Medulla oblongata (tissue), 1 donor: ENCODE measurements around the gene ZFAND6.

Experiments
- DNase-seq: peaks from one replicate; pipeline ENCODE4 v3.0.0-alpha.2; 2015; ENCODE audit errors: extremely low spot score

ZFAND6 gene

DNA sequence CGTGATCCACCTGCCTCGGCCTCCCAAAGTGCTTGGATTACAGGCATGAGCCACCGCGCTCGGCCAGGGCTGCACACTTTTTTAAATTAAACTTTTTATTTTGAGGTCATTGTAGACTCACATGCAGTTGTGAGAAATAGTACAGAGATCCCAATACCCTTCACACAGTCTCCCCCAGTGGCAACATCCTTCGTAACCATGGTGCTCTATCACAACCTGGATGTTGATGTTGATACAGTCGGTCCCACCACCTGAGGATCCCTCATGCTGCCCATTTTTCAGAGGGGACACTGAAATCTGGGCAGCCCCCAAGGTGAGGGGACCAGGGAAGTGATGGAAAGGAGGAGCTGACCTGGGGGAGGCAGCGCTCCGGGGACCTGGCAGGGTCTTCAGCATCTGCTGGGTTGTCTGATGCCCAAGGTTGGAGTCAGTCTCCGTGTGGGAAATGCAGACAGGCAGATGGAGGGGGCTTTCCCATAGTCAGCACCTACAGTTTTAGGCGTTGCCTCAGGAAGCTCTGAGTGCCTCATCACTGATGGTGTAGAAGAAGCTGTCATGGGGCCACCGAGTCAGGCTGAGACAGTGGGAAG is 110.4 kb downstream of the ZFAND6 start:
- no peak for DNase-seq

DNA sequence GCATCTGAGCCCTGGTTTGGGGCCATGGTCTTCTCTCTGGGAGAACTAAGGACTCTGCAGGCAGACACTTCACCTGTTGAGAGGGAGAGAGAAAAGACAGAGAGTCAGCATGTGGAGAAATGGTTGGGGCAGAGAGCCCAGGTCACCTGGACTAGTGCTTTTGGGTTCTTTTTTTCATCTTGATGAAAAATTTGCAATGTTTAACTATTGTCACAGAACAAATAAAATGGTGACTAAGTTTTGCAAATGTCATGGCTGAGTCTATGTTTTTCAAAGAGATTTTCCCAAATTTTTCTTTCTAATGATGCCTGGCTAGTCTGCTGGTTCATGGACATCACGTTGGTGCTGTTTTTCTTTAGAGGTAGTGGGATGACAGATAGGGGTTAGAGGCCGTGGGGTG is 111.1 kb downstream of the ZFAND6 start:
- no peak for DNase-seq

DNA sequence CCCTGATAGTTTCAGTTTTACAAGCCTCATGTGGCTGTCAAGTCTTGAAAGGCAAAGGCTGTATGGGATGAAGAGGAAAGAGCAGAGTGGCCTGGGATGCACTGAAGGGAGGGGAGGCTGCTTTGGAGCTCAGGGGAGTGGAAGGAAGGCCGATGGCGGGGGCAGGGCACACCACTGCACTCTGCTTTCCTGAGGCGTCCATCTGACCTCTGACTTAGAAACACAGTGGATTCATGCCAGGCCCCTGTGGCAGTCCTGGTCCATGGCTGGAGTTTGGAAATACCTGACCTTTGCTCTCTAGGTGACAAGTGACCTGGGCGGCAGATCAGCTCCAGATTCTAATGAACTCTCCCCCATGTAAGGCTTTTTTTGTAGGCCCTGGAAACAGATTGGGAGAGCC is 112.3 kb downstream of the ZFAND6 start:
- DNase-seq, result no peak

DNA sequence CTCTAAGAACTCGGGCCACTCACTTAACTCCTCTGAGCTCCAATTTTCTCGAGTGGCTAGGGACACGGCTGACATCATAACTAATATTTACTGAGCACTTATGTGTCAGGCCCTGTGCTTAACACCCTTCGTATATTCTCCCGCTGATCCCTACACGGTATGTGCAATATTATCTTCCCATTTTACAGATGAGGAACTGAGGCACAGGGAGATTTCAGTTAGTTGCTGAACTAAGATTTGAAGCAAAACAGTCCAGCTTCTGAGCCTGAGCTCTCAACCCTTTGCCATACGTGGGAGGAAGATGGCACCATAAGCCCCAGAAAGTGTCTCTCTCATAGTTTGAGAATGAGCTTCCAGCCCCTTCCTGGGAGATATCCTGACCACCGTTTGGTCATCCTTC is 112.9 kb downstream of the ZFAND6 start:
- no peak for DNase-seq

DNA sequence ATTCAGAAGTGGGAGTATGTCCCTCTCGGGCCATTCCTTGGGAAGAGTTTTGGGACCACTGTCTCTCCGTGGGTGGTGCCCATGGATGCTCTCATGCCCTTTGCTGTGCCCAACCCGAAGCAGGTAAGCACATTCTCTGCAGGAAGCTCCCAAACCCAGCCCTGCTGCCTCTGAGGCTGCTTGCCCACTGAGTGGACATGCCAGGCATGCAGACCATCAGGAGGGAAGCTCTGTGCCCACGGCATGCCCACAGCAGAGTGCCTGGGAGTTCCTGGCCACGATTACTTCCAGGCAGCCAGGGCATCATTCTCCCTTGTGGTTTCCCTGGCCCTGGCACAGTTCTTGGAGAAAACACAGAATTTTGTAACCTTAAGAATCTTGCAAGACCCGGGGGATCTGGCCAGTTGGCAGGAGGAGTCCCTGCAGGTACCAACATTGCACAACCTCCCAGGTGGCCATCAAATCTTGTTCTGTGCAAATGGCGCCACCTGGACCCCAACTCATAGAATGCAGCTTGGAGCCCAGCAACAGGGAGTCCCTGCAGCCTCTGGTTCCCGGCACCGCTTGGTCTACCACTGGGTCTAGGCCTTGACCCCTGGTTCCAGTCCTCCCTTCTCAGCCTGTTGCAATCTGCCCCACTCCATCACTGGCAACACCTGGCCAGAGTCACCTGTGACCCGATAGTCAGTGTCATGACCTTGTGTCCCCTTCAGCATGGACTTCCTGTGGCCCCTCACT is 113.7 kb downstream of the ZFAND6 start:
- DNase-seq, result peak; percentile 68

DNA sequence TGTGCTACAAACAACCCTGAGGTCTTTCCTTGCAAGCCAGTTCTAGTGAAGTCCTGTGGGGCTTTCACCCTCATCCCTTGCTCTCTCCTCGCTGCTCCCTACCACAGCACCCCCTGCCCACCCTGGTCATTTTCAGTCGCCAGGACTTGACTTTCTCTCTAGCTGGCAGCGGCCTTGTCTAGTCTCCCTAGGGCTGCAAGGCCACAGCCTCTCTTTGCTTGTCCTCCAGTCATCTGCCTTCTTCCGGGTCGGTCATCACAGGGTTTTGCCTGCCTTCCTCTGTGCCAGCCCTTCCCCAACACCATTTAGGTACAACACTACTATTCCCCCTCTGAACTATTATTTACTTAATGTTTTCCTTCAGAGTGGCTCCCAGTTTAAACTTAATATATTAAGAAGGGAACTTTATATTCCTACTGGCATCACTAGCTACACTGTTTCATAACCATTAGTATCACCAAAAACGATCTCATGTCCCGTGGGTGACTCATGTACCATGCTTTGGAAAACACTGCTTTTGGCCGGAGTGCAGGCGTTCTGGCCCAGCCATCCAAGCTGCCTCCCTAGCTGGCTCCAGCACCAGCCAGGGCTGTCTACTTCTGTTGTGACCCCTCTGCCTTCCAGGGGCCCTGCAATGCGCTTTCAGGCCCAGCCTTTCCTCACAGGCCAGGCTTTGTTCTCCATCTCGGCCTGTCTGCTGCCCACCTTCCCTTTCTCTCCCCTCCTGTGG is 114.7 kb downstream of the ZFAND6 start:
- DNase-seq, result no peak

DNA sequence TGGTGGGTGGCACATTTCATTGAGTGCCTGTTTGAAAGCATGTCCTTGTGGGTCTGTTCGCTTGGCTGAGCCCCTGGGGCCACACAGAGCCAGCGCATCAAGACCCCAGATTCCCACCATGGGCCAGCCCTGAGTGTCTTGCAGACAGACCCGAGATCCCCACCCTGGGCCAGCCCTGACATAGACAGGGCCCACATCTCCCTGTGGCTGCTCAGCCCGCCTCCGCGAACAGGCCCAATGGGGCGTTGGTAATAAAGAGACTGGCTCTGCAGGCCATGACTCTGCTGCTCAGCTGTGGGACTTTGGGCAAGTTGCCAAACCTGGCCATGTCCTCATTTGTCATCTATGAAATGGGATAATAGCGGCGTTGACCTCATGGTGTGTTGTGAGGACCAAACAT is 116.0 kb downstream of the ZFAND6 start:
- DNase-seq, result no peak

DNA sequence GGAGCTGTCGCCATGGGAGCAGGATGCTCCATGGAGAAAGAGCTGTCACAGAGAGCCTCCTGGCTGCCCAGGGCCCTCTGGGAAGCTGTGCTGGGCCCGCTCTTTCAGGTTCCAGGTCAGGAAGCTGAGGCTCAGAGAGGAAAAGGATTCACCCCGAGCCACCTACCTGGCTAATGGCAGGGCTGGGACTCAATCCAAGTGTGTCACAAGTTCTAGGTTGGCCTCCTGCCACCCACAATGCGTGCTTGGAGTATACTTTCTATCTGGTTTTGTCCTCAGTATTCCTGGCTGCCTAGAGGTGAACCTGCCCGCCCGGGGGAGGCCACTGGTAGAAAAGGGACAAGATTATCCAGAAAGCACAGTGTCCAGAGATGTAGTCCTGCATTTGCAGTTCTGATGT is 117.0 kb downstream of the ZFAND6 start:
- no peak for DNase-seq

DNA sequence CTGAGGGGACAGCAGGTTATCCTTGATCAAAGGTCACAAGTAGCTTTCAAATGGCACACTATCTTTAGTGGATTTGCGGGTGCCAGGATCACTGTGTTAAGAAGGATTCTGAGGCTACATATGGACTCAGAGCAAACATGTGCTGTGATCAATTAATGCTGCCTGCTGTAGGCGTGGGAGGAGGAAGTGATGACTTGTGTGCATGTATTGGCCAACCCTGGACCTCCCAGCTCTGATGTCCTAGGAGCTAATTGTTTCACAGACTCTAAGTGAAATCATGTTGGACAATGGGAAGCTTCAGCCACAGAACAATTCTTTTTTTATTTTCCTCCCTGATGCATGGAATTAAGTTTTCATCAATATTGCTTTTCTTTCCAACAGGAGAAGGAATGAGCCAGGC is 117.7 kb downstream of the ZFAND6 start:
- DNase-seq, result no peak

DNA sequence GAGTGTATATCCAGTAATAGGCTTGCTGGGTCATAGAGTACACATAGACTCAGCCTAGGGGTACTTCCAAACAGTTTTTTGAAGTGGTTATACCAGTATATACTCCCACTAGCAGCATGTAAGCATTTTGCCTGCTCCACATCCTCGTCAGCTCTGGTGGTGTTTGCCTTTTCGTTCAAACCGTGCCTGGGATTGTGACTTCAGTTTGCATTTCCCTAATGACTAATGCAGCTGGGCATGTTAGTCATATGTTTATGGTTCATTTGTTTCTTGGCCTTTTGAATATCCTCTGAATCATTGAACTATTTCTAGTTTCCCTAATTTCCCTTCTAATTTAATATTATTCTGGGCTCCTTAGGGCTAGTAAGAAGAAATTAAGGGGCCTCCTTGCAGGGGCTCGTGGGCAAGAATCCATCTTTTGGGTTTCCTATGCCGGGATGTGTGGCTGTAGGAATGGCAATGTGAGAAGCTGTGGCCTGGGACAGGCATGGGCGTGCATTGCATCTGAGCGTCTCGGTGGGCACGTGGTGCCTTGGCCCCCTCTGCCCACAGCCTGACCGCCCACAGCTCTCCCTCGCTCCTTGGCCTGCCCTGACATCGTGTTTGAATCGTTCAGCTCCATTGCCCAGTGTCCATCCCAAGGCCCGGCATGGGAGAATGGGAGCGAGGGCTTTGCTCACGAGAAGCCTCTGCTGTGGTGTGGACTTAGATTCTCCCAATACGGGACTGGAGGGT is 119.7 kb downstream of the ZFAND6 start:
- no peak for DNase-seq

DNA sequence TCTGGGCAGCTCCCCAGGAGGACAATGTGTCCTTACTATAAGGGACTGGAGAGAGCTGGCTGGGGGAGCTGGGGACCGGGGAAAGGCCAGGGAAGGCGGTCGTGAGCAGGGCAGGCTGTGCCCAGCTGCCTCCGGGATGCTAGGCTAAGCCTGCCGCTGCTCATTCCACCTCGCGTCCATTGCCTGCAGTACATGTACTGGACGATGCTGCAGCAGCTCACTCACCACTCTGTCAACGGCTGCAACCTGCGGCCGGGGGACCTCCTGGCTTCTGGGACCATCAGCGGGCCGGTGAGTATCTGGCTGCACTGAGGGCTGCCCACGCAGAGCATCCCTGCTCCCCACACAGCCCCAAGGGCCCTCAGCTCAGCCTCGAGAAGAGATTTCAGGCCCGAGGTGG is 120.5 kb downstream of the ZFAND6 start:
- no peak for DNase-seq

DNA sequence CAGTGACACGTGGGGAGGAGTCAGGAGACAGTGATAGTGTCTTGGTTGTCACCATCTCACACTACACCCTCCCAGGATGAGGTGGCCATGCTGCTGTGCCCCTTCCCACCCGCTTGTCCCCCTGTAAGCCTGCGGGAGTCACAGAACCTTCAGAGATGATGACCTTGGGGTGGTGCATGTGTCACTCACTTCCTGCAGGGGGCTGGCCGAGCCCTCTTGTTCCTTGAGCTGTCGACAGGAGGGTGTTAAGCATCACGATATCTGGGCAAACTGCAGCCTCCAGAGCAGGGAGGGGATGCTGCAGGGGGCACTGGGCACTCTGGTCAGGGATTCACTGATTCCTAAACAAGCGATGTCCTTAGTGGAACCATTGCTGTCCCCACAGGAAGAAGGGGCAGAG is 121.0 kb downstream of the ZFAND6 start:
- no peak for DNase-seq

DNA sequence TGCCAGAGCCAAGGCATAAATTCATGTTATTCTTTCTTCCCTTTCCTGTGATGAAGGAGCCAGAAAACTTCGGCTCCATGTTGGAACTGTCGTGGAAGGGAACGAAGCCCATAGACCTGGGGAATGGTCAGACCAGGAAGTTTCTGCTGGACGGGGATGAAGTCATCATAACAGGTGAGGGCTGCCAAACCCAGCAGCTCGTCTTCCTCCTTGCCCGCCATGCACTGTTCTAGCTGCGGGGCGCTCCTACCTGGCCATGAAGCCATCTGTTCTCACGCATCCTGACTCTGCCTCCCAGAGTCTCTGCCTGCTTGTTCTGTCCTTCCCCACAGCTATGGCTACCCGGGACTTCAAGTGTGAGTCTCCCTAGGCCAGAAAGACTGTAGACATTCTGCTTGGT is 121.5 kb downstream of the ZFAND6 start:
- DNase-seq, result no peak

DNA sequence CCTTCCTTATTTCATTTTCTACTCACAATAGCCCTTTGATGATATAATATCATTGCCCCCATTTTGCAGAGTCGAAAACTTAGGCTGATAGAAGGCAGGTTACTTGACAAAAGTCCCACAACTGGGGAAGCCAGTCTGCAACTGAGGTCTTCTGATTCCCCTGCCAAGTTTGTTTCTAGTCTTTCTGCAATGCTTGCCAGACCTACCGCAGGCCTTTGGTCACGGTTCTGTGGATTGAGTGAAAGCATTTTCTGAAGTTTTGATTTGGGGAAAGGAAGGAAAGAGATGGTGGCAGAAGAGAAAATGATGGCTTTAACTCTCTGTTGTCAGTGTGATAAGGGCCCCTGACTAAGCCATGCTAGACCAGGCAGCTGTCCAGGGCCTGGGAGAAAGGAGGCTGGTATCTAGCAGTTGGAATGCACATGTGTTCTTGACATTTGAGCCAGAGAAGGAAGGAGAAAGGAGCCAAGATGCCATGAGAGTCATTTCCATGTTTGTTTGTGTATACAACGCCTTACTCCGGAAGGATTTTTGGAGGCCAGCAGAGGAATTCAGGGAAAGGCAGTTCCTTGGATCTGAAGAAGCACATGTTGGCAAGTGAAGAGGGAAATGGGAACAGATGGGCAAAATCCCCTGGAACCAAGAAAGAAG is 123.3 kb downstream of the ZFAND6 start:
- no peak for DNase-seq

DNA sequence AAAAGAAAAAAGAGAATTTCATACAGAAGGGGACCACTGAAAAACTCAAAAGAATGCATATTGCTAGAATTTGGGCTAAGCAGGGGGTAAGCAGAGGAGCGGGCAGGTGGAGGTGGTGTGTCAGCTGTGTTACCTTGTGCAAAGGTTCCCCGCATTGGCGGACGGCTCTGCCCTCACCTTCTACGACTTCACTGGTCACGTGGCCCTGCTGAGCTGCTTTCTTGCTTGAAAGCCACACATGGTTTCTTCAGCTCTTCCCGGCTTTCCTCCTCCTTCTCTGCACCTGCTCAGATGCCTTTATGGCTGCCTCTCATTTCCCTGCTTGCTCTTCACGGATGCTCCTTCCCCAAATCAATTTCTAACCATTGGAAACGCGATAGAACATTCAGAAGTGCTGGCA is 123.8 kb downstream of the ZFAND6 start:
- DNase-seq, result no peak

DNA sequence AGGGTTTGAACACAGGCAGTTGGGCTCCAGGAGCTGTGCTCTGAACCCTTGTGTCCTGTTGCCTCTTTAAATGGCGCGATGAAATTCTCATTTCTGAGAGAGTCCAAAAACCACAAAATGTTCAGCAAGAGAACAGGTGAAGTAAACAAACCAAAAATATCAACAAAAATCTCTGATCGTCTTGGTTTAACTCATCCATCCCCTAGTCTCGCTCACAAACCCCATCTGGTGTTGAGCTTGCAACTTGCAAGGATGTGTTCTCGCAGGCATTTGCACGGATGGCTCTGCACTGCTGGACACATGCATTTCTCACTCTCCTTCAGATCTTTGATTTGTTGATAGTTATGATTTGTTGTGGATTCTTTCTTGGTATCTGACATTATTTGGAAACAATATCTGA is 124.4 kb downstream of the ZFAND6 start:
- DNase-seq, result peak; percentile 20

DNA sequence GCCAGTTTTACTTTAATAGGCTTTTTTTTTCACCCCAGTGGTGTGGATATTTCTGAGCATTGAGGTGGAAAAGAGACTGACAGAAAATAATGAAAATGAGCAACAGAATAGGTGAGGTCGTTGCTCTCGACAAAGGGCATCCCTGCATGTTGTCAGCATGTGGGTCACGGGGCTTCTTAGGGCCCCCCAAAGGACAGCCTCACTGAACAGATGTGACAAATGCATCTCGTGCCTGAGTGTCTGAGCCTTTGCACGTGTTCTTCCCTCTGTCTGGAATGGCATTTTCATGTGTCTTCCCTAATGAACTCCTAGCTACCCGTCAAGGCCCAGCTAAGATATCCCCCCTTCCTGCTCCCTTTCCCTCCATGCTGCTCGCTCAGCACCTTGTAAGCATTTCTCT is 125.1 kb downstream of the ZFAND6 start:
- DNase-seq, result no peak

DNA sequence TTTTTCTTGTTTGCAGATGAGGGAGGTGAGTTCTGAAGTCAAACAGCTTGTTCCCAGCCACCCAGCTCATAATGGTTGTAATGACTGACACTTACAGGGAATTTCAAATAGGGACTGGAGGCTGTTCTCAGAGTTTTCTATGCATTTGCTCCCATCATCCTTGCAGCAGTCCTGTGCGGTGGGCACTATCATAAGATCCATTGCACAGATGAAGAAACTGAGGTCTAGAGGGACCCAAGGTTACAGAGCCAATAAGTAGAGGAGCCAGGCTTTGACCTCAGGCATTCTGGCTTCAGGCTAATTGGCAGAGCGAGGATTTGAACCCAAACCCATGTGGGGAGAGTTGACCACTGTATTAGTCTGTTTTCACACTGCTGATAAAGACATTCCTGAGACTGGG is 125.7 kb downstream of the ZFAND6 start:
- no peak for DNase-seq

DNA sequence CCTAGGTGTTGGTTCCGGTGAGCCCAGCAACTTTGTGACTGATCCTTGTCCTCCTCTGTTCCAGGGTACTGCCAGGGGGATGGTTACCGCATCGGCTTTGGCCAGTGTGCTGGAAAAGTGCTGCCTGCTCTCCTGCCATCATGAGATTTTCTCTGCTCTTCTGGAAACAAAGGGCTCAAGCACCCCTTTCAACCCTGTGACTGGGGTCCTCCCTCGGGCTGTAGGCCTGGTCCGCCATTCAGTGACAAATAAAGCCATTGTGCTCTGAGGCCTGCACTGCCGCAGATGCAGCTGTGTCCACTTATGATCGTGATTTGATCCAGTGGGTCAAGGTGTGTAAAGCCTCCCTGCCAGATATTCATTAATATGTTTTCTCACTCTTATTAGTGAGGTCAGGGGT is 126.6 kb downstream of the ZFAND6 start:
- DNase-seq, result peak; percentile 37

DNA sequence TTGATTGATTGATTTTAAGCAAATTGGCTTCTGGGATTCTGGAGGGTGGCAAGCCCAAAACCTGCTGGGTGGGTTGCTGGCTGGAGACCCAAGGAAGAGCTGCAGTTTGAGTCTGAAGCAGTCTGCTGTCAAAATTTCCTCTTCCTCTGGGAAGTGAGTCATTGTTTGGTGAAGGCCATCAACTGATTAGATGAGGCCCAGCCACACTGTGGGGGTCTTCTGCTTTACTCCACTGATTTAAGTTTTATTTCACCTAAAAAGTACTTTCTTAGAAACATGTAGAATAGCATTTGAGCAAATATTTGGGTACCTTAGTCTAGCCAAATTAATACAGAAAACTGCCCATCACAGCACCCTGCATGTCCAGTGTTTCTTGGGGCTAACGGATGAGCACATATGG is 127.1 kb downstream of the ZFAND6 start:
- DNase-seq, result no peak
